ENCODE results near the gene CFAP58. TPM values are rescaled to one million over a fixed set of nuclear protein-coding genes. Genes with fewer than 3 reads are reported as not detected.

Gene CFAP58
- total RNA-seq, 2 donors from 2014 or later: 0.05 to 1.9 TPM

GRCh38 chr10:104331208-104331838, 22.3 kb upstream of the CFAP58 start:
- Histone ChIP-seq H3K4me3 (no peak overlapping the region), H3K9me3 (no peaks in the 10 kb centered on the region), H3K27me3 (replicated peaks; ENCODE audit: insufficient read depth) (no peaks in the 10 kb centered on the region), H3K4me1 (replicated peaks) (peaks cover 48% of the 10 kb centered on the region), H3K27ac (peak overlapping the region; percentile 83 to 96), H3K36me3 (no peaks in the 10 kb centered on the region)
- WGBS: 6% methylated on average over 9 of the region's 9 CpGs
- TF ChIP-seq CTCF (IDR thresholded peaks at IDR 0.05) (no peak), POLR2AphosphoS5 (IDR thresholded peaks at IDR 0.05) (peak; percentile 74), POLR2A (IDR thresholded peaks at IDR 0.05) (no peak)
- DNase-seq (ENCODE audit: low spot score): no peak
- intact Hi-C loops (cut with DNase I): no loop called here

GRCh38 chr10:104332243-104333031, 21.2 kb upstream of the CFAP58 start:
- H3K27me3 ChIP-seq (replicated peaks; ENCODE audit: insufficient read depth): no peaks in the 10 kb centered on the region
- no peak for DNase-seq (ENCODE audit: low spot score)
- TF ChIP-seq CTCF (IDR thresholded peaks at IDR 0.05) (no peak), POLR2AphosphoS5 (IDR thresholded peaks at IDR 0.05) (no peak), POLR2A (IDR thresholded peaks at IDR 0.05) (no peak)
- WGBS: 80% methylated on average over 11 of the region's 11 CpGs
- no peaks in the 10 kb centered on the region for H3K9me3 ChIP-seq
- no peak overlapping the region for H3K4me3 ChIP-seq
- peak overlapping the region; percentile 83 to 96 for H3K27ac ChIP-seq
- intact Hi-C loops (cut with DNase I): no loop called here
- H3K4me1 ChIP-seq (replicated peaks): peaks cover 47% of the 10 kb centered on the region
- no peaks in the 10 kb centered on the region for H3K36me3 ChIP-seq

GRCh38 chr10:104333032-104333727, 20.5 kb upstream of the CFAP58 start:
- DNase-seq (ENCODE audit: low spot score): no peak
- Histone ChIP-seq H3K27ac (peak overlapping the region in 1 of 2 donors; percentile 96), H3K4me3 (no peak overlapping the region), H3K36me3 (no peaks in the 10 kb centered on the region), H3K27me3 (replicated peaks; ENCODE audit: insufficient read depth) (no peaks in the 10 kb centered on the region), H3K9me3 (no peaks in the 10 kb centered on the region), H3K4me1 (replicated peaks) (peaks cover 42% of the 10 kb centered on the region)
- TF ChIP-seq POLR2AphosphoS5 (IDR thresholded peaks at IDR 0.05): no peak
- no peak for TF ChIP-seq POLR2A (IDR thresholded peaks at IDR 0.05)
- TF ChIP-seq CTCF (IDR thresholded peaks at IDR 0.05): no peak
- intact Hi-C loops (cut with DNase I): no loop called here
- 79% methylated on average over 13 of the region's 13 CpGs for WGBS

- TF ChIP-seq CTCF (IDR thresholded peaks at IDR 0.05) (no peak), POLR2A (IDR thresholded peaks at IDR 0.05) (no peak), POLR2AphosphoS5 (IDR thresholded peaks at IDR 0.05) (no peak)
- no peaks in the 10 kb centered on the region for H3K9me3 ChIP-seq
- H3K27me3 ChIP-seq (replicated peaks; ENCODE audit: insufficient read depth): no peaks in the 10 kb centered on the region
- H3K4me3 ChIP-seq: no peak overlapping the region
- no peak for DNase-seq (ENCODE audit: low spot score)
- WGBS: 50% methylated on average over 14 of the region's 15 CpGs
- intact Hi-C loops (cut with DNase I): no loop called here
- no peaks in the 10 kb centered on the region for H3K36me3 ChIP-seq
- peaks cover 36% of the 10 kb centered on the region for H3K4me1 ChIP-seq (replicated peaks)
- H3K27ac ChIP-seq: peak overlapping the region; percentile 22 to 96
These were observed 19.8 kb upstream of the CFAP58 start for GRCh38 chr10:104333728-104334373.

Measured in prostate gland (tissue), 2 donors.